Aorta (tissue), 5 donors: ENCODE data around the gene WFIKKN1. TPM values are rescaled to one million over a fixed set of nuclear protein-coding genes. Genes with fewer than 3 reads are reported as not detected.

Experiments
- ATAC-seq: fragments of 200-7000 bp; cut with Tn5 transposase; one replicate; pipeline ENCODE4 v1.9.1; 2022; ENCODE audit warnings: moderate library complexity; ENCODE audit not compliant: low FRiP score
- DNase-seq, 2 donors: peaks; one replicate each; pipeline ENCODE4 v3.0.0-alpha.2; 2020
- H3K27ac ChIP-seq, 2 donors: one replicate each; pipeline ENCODE4 v1.5.1; 2013; ENCODE audit warnings: low read length in 2 of 2, mild to moderate bottlenecking in 2 of 2, moderate library complexity in 2 of 2, control low read depth in 1 of 2, inconsistent platforms in 1 of 2, low read depth in 1 of 2
- H3K27me3 ChIP-seq, 2 donors: one replicate each; pipeline ENCODE4 v1.6.1; 2013; ENCODE audit warnings: control low read depth in 1 of 2, low read length in 1 of 2, mild to moderate bottlenecking in 1 of 2, moderate library complexity in 1 of 2; ENCODE audit not compliant: insufficient read depth in 2 of 2, control insufficient read depth in 1 of 2
- H3K36me3 ChIP-seq, 2 donors: one replicate each; pipeline ENCODE4 v1.6.1; 2013; ENCODE audit warnings: control low read depth in 1 of 2, low read length in 1 of 2, mild to moderate bottlenecking in 1 of 2; ENCODE audit not compliant: insufficient read depth in 2 of 2, control insufficient read depth in 1 of 2
- H3K4me1 ChIP-seq, 2 donors: one replicate each; pipeline ENCODE4 v1.6.1; 2013; ENCODE audit warnings: low read length in 2 of 2, control low read depth in 1 of 2, mild to moderate bottlenecking in 1 of 2, moderate library complexity in 1 of 2; ENCODE audit not compliant: insufficient read depth in 2 of 2, control insufficient read depth in 1 of 2
- H3K4me3 ChIP-seq, 2 donors: one replicate each; pipeline ENCODE4 v1.5.1; 2013; ENCODE audit warnings: low read length in 2 of 2, control low read depth in 1 of 2, mild to moderate bottlenecking in 1 of 2
- H3K9me3 ChIP-seq: one replicate; pipeline ENCODE4 v1.6.1; 2013; ENCODE audit warnings: mild to moderate bottlenecking, low read length; ENCODE audit not compliant: control insufficient read depth
- WGBS, 2 donors: extraction: QIAGEN DNeasy Blood & Tissue Kit; methylation state at CpG; one replicate each; pipeline ENCODE4 v1.1.7; 2013; 5-methylcytosine and 5-hydroxymethylcytosine counted together
- intact Hi-C, 2 donors: fragments of 100-400 bp; cut with DNase I; formaldehyde crosslinking; loops; one replicate each; pipeline versions ENCODE4 v1.14.2 to v1.15.0; 2022
- polyA plus RNA-seq, 2 donors: library from polyadenylated mRNA; stranded (reverse); fragments of 200-250 nt; gene quantifications; one replicate each; pipeline ENCODE4 v1.2.3, GENCODE V29; 2013
- total RNA-seq, 2 donors: library from RNA; stranded (reverse); fragmentation: NEBNext Ultra II Directional; extraction: Animal tissue kit (Norgen Biotek cat#: 25700); gene quantifications; one replicate each; pipeline ENCODE4 v1.2.1, GENCODE V29; 2021
- donor health status: healthy with polysubstance abuse.
- donor health status: Bipolar disorder and iron deficiency.
- donor health status: DM: no; HTN: no; CAD: no.
- donor health status: DM: no; HTN: no; CAD: no.
- donor health status: DM: yes; HTN: yes; CAD: no.

WFIKKN1 gene
- total and polyA plus RNA-seq, 4 donors: 0.33 to 2.2 (median 0.83) TPM

DNA sequence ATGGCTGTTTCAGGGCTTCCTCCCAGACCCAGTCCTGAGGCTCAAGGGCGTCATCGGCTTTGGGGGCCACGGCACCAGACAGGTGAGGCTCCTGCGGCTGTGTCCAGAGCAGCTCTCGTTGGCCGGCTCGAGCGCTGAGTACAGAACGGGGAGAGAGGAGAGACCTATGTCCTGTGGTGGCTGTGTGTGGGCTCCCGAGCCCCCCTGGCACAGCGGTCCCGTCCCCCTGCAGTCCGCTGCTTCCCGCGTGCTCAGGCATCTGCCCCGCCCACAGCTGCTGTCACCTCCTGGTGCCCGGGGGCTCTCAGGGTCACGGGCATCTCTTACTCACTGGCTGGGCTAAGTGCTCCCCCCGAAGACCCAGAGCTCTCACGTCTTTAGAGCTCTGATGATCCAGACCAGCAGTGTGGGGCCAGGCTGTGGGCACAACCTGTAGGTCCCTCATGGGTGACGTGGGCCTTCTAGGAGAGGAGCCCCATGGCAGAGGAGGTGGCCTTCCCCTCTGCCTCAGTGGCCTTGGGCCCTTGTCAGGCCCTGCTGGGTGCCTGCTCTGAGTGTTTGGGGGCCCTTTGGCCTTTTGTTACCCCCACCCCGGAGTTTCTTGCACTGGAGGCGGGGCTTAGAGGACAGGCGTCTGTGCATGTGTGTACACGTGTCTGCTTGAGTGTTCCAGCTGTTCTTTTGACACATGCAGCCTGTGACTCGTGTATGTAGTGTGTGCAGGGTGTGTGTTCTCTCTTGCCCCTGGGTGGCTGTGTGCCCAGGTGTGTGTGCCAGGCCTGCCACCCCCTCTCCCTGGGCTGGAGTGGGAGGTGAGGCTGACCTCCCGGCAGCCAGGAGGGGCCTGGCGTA is 21.9 kb downstream of the WFIKKN1 start:
- ATAC-seq: no peak
- no peak overlapping the region for H3K4me3 ChIP-seq
- no peaks in the 10 kb centered on the region for H3K9me3 ChIP-seq
- intact Hi-C loops: no loop called here
- no peaks in the 10 kb centered on the region for H3K36me3 ChIP-seq
- no peak for DNase-seq
- 84 to 86% methylated on average over 28 of the region's 28 CpGs for WGBS, 2 donors
- H3K4me1 ChIP-seq: no peaks in the 10 kb centered on the region
- H3K27ac ChIP-seq: no peak overlapping the region
- H3K27me3 ChIP-seq: no peaks in the 10 kb centered on the region

DNA sequence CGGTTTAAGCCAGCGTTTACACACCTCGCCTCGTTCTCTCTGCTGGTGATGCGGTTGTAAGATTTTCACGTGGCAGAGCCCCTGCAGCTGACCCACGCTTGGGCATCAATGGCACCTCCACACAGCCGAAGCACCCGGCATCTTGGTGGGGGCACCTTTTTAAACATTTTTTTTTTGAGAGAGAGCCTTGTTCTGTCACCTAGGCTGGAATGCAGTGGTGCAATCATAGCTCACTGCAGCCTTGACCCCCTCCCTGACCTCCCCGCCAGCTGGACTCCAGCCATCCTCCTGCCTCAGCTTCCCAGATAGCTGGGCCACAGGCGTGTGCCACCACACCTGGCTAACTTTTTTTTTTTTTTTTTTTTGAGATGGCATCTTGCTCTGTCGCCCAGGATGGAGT is 23.2 kb downstream of the WFIKKN1 start:
- 86 to 93% methylated on average over 12 of the region's 12 CpGs for WGBS, 2 donors
- intact Hi-C loops: no loop called here
- H3K9me3 ChIP-seq: no peaks in the 10 kb centered on the region
- H3K36me3 ChIP-seq: no peaks in the 10 kb centered on the region
- no peak overlapping the region for H3K27ac ChIP-seq
- DNase-seq (no peak), ATAC-seq (no peak)
- H3K4me3 ChIP-seq: no peak overlapping the region
- no peaks in the 10 kb centered on the region for H3K27me3 ChIP-seq
- no peaks in the 10 kb centered on the region for H3K4me1 ChIP-seq

DNA sequence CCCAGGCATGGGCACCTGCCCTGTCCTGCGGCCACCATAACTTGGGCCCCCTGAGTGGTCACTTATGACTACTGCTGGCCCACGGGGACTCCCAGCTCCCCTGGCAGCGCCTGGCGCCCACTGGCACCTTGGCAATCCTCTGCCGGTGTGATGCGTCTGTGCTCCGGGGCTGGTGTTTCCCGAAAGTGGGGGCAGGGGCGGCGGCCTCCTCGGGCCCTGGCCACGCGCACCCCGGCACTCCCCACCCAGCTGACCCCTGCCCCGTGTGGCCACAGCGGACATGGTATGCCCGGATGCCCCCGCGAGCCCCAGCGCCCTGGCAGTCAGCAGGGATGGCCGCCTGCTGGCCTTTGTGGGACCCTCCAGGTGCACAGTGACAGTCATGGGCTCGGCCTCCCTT is 26.7 kb downstream of the WFIKKN1 start:
- ATAC-seq: no peak
- Histone ChIP-seq H3K4me1 (no peaks in the 10 kb centered on the region), H3K27me3 (no peaks in the 10 kb centered on the region), H3K9me3 (no peaks in the 10 kb centered on the region), H3K4me3 (no peak overlapping the region), H3K36me3 (no peaks in the 10 kb centered on the region), H3K27ac (no peak overlapping the region)
- no peak for DNase-seq
- WGBS, 2 donors: 94 to 95% methylated on average over 20 to 22 of the region's 22 CpGs
- intact Hi-C loops: no loop called here

DNA sequence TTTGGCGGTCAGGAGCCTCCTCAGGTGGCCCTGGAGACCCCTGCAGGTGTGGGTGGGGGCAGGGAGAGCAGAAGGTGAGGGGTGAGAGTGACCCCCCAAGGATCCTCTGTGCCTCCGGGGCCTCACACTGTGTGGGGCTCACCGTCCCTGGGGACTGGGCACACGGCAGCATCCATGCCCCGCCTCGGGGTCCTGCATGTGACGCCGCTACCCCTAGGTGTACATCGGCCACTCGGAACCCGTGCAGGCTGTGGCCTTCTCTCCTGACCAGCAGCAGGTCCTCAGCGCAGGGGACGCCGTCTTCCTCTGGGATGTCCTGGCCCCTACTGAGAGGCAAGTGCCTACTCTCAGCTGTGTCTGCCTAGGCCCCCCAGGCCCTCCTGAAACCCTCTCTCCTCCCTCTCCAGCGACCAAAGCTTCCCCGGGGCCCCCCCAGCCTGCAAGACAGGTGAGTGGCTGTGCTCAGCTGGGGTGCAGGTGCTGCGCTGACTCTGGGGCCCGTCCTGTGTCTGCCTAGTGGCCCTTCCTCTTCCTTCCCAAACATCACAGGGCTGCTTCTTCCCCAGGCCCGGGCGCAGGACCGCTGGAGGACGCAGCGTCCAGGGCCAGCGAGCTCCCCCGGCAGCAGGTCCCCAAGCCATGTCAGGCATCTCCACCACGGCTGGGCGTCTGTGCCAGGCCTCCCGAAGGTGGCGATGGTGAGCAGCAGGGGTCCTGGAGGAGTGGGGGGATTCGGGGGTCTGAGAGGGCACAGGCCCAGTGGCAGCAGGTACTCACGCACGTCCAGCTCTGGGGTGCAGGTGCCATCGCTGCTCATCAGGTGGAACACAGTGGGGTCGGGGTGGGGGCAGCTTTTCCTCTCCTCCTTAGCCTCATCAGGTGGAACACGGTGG is 28.1 kb downstream of the WFIKKN1 start:
- H3K27ac ChIP-seq: no peak overlapping the region
- no peaks in the 10 kb centered on the region for H3K27me3 ChIP-seq
- no peak for DNase-seq
- H3K4me3 ChIP-seq: no peak overlapping the region
- no peaks in the 10 kb centered on the region for H3K36me3 ChIP-seq
- ATAC-seq: no peak
- WGBS, 2 donors: 91 to 92% methylated on average over 30 to 35 of the region's 35 CpGs
- intact Hi-C loops: no loop called here
- no peaks in the 10 kb centered on the region for H3K4me1 ChIP-seq
- H3K9me3 ChIP-seq: no peaks in the 10 kb centered on the region

DNA sequence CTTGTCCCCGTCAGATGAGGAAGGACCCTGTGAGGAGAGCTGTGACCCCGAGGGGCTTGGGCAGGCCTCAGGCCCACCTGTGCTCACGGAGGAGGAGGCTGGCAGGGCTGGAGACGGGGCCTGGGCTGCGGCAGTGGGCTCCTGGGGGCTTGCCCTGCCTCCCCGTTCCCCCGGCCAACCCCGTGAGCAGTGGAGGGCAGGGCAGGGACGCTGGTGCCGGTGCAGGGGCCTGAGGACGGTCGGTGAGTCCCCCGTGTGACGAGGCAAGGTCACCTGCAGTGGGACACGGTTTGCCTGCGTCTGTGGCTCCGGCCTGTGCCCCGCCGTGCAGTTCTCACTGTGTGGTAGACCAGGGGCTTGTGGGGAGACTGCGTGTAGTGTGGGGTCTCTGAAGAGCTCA is 28.8 kb downstream of the WFIKKN1 start:
- WGBS, 2 donors: 89 to 90% methylated on average over 20 of the region's 20 CpGs
- H3K27me3 ChIP-seq: no peaks in the 10 kb centered on the region
- DNase-seq (no peak), ATAC-seq (no peak)
- H3K4me1 ChIP-seq: no peaks in the 10 kb centered on the region
- H3K27ac ChIP-seq: no peak overlapping the region
- H3K4me3 ChIP-seq: no peak overlapping the region
- intact Hi-C loops: loop anchor here in 1 of 2 donors (10.0 kb wide), 1 partner anchor 265 kb away; the partner anchor contains the start of gene NME4
- H3K9me3 ChIP-seq: no peaks in the 10 kb centered on the region
- H3K36me3 ChIP-seq: no peaks in the 10 kb centered on the region

DNA sequence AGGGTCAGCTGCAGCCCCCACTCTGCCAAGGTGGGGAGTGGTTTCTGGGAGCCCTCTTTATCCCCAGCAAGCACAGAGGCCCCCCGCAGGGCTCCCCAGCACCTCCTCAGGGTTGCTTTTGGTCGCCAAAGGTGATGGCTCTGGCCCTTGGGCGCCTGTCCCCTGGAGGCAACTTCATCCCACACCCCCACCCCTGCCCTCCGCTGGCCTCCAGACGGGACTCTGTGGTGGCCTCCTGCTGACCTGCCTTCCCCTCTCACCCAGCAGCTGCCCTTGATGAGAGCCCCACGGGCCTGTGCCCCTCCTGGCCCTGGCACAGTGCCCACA is 29.3 kb downstream of the WFIKKN1 start:
- ATAC-seq: no peak
- 70 to 77% methylated on average over 6 of the region's 6 CpGs for WGBS, 2 donors
- no peak for DNase-seq
- Histone ChIP-seq H3K4me3 (no peak overlapping the region), H3K36me3 (no peaks in the 10 kb centered on the region), H3K9me3 (no peaks in the 10 kb centered on the region), H3K4me1 (no peaks in the 10 kb centered on the region), H3K27ac (no peak overlapping the region), H3K27me3 (no peaks in the 10 kb centered on the region)
- intact Hi-C loops: loop anchor here in 1 of 2 donors (10.0 kb wide), 1 partner anchor 265 kb away; the partner anchor contains the start of gene NME4

DNA sequence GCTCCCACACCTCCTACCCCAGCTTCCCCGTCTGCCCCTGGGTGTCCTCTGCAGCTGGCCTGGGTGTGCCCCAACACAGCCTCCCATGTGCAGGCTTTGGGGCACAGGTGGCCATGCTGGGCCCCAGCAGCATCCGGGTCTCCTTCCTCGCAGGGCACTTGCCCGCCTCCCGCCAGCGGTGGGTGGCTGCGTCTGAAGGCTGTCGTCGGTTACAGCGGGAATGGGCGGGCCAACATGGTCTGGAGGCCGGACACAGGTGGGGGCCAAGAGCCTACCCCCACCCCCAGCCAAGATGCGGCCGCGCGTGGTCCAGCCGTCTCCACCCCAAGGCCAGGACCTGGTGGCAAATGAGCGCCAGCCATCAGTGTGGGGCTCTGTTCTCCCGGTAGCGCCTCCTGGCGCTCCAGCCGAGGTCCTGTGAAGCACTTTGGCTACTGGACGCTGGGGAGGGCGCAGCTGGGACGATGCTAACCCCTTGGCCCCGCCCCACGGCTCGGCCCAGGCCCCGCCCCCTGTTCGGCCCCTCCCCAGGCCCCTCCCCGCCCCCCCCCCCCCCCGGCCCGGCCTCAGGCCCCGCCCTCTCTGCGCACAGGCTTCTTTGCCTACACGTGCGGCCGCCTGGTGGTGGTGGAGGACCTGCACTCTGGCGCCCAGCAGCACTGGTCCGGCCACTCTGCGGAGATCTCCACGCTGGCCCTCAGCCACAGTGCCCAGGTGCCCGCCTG is 29.8 kb downstream of the WFIKKN1 start:
- 35 to 50% methylated on average over 25 to 37 of the region's 43 CpGs for WGBS, 2 donors
- H3K4me1 ChIP-seq: no peaks in the 10 kb centered on the region
- ATAC-seq (peak; percentile 88), DNase-seq (peak; percentile 93 to 95)
- no peaks in the 10 kb centered on the region for H3K9me3 ChIP-seq
- no peaks in the 10 kb centered on the region for H3K36me3 ChIP-seq
- no peak overlapping the region for H3K4me3 ChIP-seq
- no peaks in the 10 kb centered on the region for H3K27me3 ChIP-seq
- H3K27ac ChIP-seq: no peak overlapping the region
- intact Hi-C loops: loop anchor here in 1 of 2 donors (10.0 kb wide), 1 partner anchor 266 kb away; the partner anchor contains the start of gene NME4

DNA sequence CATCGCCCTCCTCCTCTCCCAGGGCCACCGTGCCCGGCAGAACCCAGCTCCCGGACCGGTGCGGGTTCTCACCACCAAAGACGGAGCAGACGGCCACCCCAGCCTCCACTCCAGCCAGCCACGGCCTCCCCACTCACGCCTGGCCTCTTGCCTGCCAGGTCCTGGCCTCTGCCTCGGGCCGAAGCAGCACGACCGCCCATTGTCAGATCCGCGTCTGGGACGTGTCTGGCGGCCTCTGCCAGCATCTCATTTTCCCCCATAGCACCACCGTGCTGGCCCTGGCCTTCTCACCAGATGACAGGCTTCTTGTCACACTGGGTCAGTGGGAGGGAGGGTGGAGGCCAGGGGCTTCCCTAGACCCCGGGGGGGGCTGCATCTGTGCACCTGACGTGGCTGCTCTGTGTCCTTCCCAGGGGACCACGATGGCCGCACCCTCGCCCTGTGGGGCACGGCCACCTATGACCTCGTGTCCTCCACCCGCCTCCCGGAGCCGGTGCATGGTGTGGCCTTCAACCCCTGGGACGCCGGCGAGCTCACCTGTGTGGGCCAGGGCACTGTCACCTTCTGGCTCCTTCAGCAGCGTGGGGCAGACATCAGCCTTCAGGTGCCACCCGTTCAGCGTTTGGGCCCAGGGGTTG is 30.5 kb downstream of the WFIKKN1 start:
- H3K4me1 ChIP-seq: no peaks in the 10 kb centered on the region
- intact Hi-C loops: loop anchor here in 1 of 2 donors (10.0 kb wide), 1 partner anchor 267 kb away; the partner anchor contains the start of gene NME4
- no peaks in the 10 kb centered on the region for H3K27me3 ChIP-seq
- no peaks in the 10 kb centered on the region for H3K9me3 ChIP-seq
- H3K27ac ChIP-seq: no peak overlapping the region
- ATAC-seq: no peak
- no peak for DNase-seq
- no peaks in the 10 kb centered on the region for H3K36me3 ChIP-seq
- WGBS, 2 donors: 68 to 73% methylated on average over 31 to 35 of the region's 35 CpGs
- no peak overlapping the region for H3K4me3 ChIP-seq
